SK-N-SH treated with all-trans-retinoic acid at 6 μM for 48 hours (cell line): Measurements from ENCODE around the gene CIT.

Experiments
- BACH2 ChIP-seq: fragments of 250-450 bp; sonication (Bioruptor Pico); IDR thresholded peaks from 2 replicates; pipeline ENCODE4 v1.9.0; 2021; ENCODE audit warnings: mild to moderate bottlenecking, borderline replicate concordance
- ISL1 ChIP-seq: fragments of 250-450 bp; sonication (Bioruptor Pico); IDR thresholded peaks from 2 replicates; pipeline ENCODE4 v2.1.2; 2022; ENCODE audit warnings: mild to moderate bottlenecking, moderate library complexity
- OSR1 ChIP-seq: fragments of 250-450 bp; sonication (Bioruptor Pico); IDR thresholded peaks from 2 replicates; pipeline ENCODE4 v1.8.0; 2022; ENCODE audit warnings: moderate library complexity, mild to moderate bottlenecking, inconsistent platforms
- PPARA ChIP-seq: fragments of 250-450 bp; sonication (Bioruptor Pico); IDR thresholded peaks from 2 replicates; pipeline ENCODE4 v1.5.0; 2020; ENCODE audit warnings: mild to moderate bottlenecking, borderline replicate concordance
- RARB ChIP-seq: fragments of 250-450 bp; sonication (Bioruptor Pico); IDR thresholded peaks from 2 replicates; pipeline ENCODE4 v1.8.0; 2021; ENCODE audit warnings: mild to moderate bottlenecking, moderate library complexity
- TSHZ2 ChIP-seq: fragments of 250-450 bp; sonication (Bioruptor Pico); IDR thresholded peaks from 2 replicates; pipeline ENCODE4 v1.5.0; 2020; ENCODE audit warnings: mild to moderate bottlenecking, moderate library complexity
- ZC3H10 ChIP-seq: fragments of 250-450 bp; sonication (Bioruptor Pico); IDR thresholded peaks from 2 replicates; pipeline ENCODE4 v1.5.1; 2021; ENCODE audit warnings: mild to moderate bottlenecking, moderate library complexity
- ZFP30 ChIP-seq: fragments of 450-650 bp; formaldehyde crosslinking; IDR thresholded peaks from 2 replicates; pipeline ENCODE4 v1.5.0; 2022; ENCODE audit warnings: mild to moderate bottlenecking, moderate library complexity
- ZNF8 ChIP-seq: fragments of 450-650 bp; formaldehyde crosslinking; IDR thresholded peaks from 2 replicates; pipeline ENCODE4 v1.5.0; 2020; ENCODE audit warnings: mild to moderate bottlenecking, moderate library complexity
- TF ChIP-seq, protein P1 (sequence below): fragments of 250-450 bp; sonication (Bioruptor Pico); IDR thresholded peaks from 2 replicates; pipeline ENCODE4 v1.8.0; 2020; ENCODE audit warnings: mild to moderate bottlenecking, moderate library complexity, borderline replicate concordance

DNA sequence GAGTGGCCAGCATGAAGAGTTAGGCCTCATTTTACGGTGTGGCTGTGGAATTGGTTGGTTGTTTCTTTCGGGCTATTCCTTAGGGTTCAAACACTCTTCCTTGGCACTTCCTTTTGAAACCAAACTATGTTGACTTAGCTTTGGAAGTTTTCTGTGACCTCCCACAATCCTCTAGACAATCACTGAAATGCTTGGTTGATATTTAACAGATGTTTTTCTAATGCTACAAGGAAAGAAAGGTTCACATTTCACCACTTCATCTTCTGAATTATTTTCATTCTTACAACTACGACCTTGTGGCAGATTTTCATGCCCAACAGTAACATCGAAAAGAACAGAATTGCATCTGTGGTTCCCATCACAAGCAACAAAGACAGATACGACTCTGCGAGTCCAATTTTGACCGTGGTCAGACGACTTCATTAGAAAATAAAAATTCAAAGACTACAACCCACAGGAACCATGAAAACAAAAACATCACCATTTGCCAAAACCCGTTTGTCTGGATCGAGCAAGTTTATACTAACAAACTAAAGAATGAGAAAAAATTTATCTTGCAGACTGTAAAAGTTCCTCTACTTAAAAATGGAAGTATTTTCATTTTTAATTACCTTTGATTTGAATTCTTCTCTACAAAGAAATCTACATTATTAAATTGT, 192.3 kb downstream of the CIT start:
- no peak for TF ChIP-seq ZFP30
- no peak for TF ChIP-seq ISL1
- no peak for TF ChIP-seq BACH2 (CRISPR knock-in tag)
- TF ChIP-seq RARB (CRISPR knock-in tag), result no peak
- TF ChIP-seq ZC3H10 (CRISPR knock-in tag), result no peak
- no peak for TF ChIP-seq OSR1 (CRISPR knock-in tag)
- TF ChIP-seq PPARA (CRISPR knock-in tag), result no peak
- TF ChIP-seq, protein P1, sequence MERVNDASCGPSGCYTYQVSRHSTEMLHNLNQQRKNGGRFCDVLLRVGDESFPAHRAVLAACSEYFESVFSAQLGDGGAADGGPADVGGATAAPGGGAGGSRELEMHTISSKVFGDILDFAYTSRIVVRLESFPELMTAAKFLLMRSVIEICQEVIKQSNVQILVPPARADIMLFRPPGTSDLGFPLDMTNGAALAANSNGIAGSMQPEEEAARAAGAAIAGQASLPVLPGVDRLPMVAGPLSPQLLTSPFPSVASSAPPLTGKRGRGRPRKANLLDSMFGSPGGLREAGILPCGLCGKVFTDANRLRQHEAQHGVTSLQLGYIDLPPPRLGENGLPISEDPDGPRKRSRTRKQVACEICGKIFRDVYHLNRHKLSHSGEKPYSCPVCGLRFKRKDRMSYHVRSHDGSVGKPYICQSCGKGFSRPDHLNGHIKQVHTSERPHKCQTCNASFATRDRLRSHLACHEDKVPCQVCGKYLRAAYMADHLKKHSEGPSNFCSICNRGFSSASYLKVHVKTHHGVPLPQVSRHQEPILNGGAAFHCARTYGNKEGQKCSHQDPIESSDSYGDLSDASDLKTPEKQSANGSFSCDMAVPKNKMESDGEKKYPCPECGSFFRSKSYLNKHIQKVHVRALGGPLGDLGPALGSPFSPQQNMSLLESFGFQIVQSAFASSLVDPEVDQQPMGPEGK (CRISPR knock-in tag), result no peak
- TF ChIP-seq TSHZ2 (CRISPR knock-in tag), result no peak
- no peak for TF ChIP-seq ZNF8 (CRISPR knock-in tag)
